GM19467 (cell line): Measurements from ENCODE around the gene SPP2.

Experiments
- ATAC-seq: cut with Tn5 transposase; IDR thresholded peaks from one replicate; pipeline ENCODE4 v1.9.1; 2021; ENCODE audit warnings: mild to moderate bottlenecking, moderate library complexity; ENCODE audit not compliant: unreplicated experiment

Gene SPP2

DNA sequence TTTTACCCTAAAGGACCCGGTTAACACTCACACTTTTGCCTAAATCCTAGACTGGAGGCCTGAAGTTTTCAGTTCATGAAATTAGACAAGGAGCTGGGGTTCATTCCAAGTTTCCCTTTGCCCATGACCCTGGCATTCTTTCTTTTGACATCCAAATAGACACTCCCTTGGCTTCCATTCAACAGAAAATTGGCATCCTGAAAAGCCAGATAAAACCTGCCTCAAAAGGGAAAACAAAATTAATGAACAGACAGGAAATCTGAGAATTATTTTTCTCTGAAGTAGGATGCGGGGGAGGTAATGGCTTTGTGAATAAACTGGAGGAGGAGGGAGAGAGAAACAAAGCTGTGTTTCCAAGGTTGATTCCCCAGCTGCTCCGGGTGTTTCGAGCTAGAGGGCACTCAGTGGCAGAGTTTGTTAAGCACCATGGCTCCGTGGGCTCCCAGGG, 41.0 kb downstream of the SPP2 start:
- ATAC-seq: no peak

DNA sequence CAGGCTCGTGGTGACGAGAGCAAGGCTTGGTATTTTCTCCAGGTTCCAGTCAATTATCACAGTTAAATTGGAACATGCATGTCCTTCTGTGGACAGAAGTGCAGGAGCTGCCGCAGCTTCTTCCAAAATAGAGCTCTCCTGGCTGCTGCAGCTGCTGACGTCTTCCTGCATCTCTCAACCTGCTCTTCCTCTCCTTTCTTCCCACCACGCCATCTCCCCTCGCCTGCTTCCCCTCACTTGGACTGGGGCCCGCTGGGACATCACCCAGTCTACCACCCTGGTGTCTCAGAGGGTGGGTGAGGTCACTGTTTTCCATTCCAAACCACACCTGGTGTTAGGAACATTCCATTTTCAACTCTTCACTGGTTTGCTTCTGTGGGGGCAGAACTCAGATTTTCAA, 41.4 kb downstream of the SPP2 start:
- no peak for ATAC-seq

DNA sequence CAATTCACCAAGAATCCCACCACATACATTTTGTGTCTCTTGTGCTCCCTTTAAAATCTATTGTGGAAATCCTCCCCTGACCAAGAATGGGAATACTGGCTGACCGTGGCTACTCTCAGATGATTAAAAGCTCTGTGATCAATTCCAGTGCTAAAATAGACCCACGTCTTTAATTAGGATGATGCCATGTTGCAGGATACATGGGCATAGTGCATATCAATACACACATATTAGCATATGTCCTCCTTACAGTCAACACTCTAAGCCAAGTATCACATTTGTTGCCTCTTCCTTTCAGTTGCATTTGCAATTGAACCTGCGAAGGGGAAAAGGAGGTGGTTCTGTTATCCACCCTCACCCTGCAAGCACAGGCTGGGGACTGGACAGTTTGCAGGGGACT, 41.8 kb downstream of the SPP2 start:
- no peak for ATAC-seq

DNA sequence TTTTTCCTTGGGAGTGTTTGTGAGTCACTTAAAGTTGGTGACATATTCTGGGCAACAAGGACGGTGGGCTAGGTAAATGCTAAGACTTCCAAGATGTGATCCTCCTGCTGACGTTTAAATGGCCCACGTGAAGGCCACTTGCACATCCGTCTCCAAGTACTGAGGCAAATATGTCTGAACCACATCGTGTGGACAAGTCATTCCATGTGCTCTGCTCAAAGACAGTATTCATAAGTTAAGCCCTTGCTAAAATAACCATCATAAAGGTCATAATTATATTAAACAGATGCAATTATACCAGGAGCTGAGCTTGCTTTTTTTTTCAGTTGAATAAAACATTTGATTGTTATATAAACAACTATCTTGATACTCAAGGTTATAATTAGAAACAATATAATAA, 44.8 kb downstream of the SPP2 start:
- no peak for ATAC-seq

DNA sequence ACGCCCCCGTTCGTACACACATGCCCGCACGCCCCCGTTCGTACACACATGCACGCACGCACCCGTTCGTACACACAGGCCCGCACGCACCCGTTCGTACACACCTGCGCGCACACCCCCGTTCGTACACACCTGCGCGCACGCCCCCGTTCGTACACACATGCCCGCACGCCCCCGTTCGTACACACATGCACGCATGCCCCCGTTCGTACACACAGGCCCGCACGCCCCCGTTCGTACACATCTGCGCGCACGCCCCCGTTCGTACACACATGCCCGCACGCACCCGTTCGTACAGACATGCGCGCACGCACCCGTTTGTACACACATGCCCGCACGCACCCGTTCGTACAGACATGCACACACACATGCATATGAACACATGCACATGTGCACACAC, 45.7 kb downstream of the SPP2 start:
- no peak for ATAC-seq

DNA sequence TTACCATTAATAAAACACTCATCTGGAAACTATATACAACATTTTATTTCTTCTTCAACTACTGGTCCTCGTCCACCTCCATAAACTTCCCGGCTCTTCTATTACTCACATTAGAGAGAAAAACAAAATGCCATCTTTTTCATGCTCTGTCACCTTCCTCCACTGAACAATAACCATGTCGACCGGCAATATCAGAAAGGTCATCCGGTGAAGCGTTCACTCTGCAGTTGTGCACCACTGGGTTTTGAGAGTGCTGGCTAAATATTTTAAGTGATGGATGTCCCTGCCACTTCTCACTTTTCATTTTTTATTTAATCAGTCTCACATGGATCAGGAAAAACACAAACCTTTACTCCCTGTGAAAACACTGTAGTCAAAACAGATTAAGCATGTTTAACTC, 48.2 kb downstream of the SPP2 start:
- ATAC-seq: no peak

DNA sequence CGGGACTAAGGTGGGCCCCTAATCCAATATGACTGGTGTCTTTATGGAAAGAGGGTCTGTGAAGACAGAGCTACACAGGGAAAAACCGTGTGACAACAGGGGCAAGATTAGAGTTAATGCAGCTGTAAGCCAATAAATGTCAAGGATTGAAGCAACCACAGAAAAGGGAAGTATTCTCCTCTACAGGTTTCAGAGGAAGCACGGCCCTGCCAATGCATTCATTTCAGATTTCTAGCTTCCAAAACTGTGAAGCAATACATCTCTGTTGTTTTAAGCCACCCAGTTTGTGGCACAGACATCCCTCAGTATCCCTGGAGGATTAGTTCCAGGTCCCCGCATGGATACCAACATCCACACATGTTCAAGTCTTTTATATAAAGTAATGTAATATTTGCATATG, 48.8 kb downstream of the SPP2 start:
- no peak for ATAC-seq

DNA sequence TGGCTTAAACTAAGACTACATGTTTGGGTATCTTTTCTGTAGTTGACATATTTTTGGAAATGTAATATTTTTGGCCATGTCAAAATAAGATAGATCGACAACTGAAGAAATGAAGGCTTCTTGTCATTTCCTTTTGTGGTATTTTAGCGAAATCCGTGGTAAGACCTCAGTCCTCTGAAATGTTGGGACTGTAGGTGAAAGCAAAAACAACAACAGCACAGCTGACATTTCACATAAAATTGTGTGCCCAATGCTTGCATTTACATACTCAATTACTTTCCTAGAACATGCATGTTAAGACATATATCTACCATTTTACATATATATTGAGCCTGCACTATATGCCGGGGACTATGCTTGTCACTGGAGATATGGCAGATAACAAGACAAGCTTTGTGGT, 50.2 kb downstream of the SPP2 start:
- no peak for ATAC-seq

DNA sequence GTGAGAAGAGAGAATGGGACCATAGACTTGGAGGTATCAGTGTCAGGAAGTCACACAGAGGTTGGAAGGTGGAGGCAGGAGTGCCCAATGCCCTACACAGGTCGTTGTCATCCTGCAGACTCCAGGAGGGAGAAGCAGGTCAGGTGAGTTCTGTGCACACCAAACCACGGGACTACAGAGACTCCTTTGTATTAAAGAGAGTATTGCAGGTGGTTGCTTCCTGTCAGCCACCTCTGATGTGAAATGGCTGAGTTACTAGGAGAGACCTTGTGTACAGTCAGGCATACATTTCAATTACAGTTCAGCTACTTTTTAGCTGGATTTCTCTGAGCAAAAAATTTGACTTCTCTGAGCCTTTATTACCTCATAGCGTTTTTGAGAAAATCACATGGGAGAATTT, 51.6 kb downstream of the SPP2 start:
- ATAC-seq: no peak

DNA sequence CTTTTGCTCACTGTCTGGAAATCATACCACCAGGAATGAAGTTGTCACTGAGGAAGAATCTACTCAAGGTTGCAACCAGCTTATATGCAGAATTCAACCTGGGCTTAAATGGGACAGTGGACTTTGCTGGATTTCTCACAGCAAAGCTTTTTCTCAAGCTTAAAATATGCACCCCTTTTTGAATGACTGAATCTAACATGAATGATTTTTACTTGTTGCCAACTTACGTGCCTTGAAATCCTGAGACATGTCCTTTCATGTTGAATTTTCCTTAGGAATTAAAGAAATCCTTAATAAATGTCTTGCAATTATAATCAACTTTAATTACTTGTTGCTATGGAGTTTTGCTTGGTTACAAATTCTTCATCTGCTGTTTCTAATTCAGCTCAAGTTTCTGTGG, 57.4 kb downstream of the SPP2 start:
- ATAC-seq: no peak

DNA sequence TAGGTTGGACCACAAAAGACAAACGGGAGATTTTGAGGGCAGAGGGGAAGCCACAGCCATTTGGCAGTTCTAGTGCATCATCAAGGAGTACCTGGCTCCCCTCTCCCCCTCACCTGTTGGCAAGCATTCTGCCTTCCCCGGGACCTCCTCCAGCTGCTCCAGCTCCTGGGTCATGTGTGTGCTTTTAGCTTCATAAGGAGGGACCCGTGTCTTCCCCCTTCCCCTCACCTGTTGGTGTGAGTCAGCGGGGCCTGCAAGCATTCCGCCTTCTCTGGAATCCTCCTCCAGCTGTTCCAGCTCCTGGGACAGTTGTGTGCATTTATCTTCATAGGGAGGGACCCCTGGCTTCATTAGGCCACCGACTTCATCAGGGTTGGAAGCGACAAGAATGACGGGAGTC, 58.8 kb downstream of the SPP2 start:
- no peak for ATAC-seq

DNA sequence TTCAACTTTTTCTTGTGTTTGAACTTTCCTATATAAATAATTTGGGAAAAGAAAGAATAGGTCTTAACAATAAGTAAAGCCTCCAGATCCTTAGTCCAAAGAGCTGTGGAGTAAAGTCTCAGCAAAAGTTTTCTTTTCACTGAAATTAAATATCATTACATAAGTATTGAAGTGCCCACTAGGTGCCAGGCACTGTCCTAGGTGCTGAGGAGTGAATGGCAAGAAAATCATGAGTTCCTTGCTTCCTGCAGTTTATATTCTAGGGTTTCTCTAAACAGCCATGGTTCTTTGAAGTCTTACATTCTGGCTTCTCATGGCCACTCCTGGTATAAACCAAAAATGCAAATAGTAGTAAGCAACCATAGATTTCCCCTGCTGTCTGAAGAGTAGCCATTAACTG, 59.7 kb downstream of the SPP2 start:
- ATAC-seq: no peak

DNA sequence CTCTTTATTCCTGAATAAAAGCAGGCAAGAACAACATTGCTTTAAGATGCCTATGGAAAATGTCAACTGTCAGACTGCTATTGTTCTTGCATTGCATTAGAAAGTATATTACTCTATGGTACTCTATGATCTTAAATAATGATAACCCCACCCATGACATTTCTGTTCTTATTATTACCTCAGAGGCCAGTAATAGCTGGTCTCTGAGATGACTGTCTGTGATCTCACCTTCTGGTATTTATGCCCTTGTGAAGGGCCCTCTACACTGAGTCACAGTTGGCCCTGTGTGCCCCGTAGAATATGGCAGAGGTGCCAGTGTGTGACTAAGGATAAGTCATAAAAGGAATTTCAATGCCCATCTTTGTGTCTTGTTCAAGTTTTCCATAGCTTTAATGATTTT, 61.0 kb downstream of the SPP2 start:
- no peak for ATAC-seq

DNA sequence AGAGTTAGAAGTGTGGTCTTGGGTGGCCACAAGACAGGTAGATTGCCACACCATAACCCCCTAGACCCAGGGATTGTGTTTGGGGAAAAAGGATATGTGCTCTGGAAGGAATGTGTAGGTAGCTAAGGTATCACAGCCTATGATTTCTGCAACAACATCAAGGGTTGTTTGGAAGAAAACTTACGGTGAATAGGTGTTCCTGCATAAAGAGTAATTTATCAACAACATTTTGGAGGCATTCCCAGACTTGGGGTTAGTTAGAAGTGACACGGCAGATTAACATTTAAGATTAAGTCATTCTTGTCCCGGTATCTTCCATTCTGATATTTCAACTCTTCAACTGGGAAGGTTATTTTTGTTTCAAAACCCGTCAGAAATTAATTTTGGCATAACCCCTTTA, 65.5 kb downstream of the SPP2 start:
- ATAC-seq: no peak

DNA sequence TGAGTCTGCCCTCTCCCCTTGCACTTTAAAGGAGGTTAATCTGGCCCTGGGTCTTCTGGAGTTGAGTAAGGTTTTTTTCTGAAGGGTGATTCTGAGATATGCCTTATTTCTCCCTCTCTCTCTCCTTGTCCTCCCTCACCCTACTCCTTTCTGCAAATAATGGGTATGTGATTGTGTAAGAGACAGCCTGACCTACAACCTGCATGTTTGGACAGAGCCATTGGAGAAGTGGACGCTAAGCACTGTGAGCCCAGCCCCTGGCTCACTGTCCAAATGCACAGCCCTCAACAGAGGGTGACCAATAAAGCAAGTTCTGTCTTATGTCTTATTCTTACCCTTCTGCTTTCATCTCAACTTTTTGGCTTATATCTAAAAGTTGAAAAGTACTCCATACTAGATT, 71.5 kb downstream of the SPP2 start:
- no peak for ATAC-seq

DNA sequence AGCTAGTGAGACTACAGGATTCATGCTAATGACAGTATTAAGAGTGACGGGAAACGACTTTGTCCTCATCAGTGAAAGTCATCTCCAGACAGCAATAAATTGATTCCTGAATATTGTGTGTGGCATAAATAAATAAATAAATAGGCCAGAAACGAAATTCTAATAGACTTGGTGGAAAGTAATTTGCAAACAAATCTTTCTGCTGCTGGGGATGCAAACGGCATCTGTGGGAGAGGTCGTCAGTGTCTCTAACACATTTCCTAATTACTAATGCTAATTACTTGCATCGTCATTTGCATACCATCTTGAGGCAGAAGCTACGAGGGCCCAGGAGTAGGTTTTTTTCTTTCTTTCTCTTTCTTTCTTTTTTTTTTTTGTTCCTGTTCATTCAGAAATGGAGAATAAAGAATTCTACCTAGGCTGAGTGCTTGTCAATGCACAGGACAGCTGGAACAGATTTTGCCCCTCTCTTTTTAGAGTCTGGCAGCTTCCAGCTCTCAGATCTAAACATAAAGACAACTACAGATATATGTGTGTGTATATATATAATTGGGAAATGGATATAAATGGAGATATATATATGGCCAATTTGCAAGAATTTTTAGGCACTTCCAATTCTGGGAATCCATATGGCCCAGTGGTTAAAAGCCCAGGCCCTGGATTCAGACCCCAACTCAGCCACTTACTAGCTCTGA, 75.1 kb downstream of the SPP2 start:
- no peak for ATAC-seq

DNA sequence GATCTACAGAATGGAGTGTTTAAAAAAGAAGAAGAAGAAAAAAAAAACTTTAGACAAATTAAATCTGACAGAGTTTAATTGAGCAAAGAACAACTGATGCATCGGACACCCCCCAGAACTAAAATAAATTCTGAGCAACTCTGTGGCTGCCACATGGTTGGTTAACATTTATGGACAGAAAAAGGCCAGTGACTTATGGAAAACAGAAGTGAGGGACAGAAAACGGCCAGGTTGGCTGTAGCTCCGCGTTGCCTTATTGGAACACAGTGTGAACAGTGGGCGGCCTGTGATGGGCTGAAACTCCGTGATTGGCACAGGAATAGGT, 75.6 kb downstream of the SPP2 start:
- no peak for ATAC-seq
